Measurements from ENCODE around the gene RNU5B-1. TPM values are rescaled to one million over a fixed set of nuclear protein-coding genes. Genes with fewer than 3 reads are reported as not detected.

Gene RNU5B-1
- total RNA-seq, 4 donors from 2014 or later: not detected

GRCh38 chr15:65329288-65329983 is 25.0 kb downstream of the RNU5B-1 start:
- WGBS, 2 donors: 93 to 94% methylated on average over 21 of the region's 21 CpGs
- intact Hi-C loops (cut with DNase I; ENCODE audit: low total_unique reads): no loop called here
- DNase-seq (ENCODE audit: low spot score in 2 of 2): no peak
- H3K4me3 ChIP-seq (ENCODE audit: low read depth, poor library complexity, severe bottlenecking): no peak overlapping the region
- no peak for TF ChIP-seq POLR2A (IDR thresholded peaks at IDR 0.05)
- TF ChIP-seq, protein P1, sequence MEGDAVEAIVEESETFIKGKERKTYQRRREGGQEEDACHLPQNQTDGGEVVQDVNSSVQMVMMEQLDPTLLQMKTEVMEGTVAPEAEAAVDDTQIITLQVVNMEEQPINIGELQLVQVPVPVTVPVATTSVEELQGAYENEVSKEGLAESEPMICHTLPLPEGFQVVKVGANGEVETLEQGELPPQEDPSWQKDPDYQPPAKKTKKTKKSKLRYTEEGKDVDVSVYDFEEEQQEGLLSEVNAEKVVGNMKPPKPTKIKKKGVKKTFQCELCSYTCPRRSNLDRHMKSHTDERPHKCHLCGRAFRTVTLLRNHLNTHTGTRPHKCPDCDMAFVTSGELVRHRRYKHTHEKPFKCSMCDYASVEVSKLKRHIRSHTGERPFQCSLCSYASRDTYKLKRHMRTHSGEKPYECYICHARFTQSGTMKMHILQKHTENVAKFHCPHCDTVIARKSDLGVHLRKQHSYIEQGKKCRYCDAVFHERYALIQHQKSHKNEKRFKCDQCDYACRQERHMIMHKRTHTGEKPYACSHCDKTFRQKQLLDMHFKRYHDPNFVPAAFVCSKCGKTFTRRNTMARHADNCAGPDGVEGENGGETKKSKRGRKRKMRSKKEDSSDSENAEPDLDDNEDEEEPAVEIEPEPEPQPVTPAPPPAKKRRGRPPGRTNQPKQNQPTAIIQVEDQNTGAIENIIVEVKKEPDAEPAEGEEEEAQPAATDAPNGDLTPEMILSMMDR (IDR thresholded peaks at IDR 0.05): no peak

GRCh38 chr15:65329984-65330735 is 25.7 kb downstream of the RNU5B-1 start:
- DNase-seq (ENCODE audit: low spot score in 2 of 2): no peak
- no peak for TF ChIP-seq POLR2A (IDR thresholded peaks at IDR 0.05)
- no peak overlapping the region for H3K4me3 ChIP-seq (ENCODE audit: low read depth, poor library complexity, severe bottlenecking)
- 82 to 85% methylated on average over 18 of the region's 18 CpGs for WGBS, 2 donors
- intact Hi-C loops (cut with DNase I; ENCODE audit: low total_unique reads): no loop called here

DNA sequence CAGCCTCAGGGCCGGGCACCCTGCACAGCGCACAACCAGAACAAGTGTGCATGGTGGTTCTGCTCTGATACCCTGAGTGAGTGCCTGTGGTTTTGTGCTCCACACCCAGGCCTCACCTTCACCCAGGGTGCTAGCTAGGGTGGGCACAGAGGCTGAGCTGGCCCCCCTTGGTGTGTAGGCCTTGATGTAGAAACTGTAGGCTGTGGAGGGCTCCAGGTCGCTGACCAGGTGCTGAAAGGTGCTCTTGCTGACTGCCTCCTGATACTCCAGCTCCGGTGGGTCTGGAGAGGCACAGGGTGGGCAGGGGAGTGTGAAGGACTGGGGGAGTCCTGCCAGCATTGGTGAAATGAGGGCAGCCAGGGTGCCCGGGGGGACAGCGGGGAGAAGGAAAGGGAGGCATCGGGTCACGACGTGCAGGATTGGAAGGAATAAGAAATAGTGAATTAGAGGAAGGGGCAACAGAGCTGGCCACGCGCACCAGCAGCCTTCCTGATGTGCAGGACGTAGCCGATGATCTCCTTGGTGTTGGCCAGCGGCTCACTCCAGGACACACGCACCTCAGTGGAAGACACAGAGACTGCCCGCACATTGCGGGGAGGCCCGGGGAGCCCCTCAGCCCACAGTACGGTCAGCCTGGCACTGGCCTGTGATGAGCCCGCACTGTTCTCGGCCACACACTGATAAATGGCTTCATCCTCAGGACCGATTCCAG is 26.6 kb downstream of the RNU5B-1 start:
- no peak overlapping the region for H3K4me3 ChIP-seq (ENCODE audit: low read depth, poor library complexity, severe bottlenecking)
- 93 to 95% methylated on average over 19 to 21 of the region's 22 CpGs for WGBS, 2 donors
- intact Hi-C loops (cut with DNase I; ENCODE audit: low total_unique reads): no loop called here
- DNase-seq (ENCODE audit: low spot score in 2 of 2): no peak
- TF ChIP-seq, protein P1 (IDR thresholded peaks at IDR 0.05): no peak
- TF ChIP-seq POLR2A (IDR thresholded peaks at IDR 0.05): no peak

DNA sequence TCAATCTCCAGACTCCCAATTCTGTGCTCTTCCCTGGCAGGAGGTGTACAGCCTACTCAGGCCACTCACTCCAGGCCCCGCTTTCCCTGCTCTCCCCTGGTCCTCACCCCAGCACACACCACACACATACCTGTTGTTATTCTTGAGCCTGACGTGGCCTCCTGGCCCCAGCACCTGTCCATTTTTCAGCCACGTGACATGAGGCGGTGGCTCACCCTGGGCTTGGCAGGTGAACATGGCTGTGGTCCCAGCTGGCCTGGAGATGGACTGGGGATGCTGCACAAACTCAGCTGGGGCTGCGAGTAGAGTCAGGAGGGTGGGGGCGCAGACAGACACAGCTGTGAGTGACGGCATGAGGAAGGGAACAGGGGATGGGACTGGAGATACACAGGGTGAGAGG is 27.3 kb downstream of the RNU5B-1 start:
- TF ChIP-seq POLR2A (IDR thresholded peaks at IDR 0.05): no peak
- TF ChIP-seq, protein P1 (IDR thresholded peaks at IDR 0.05): no peak
- WGBS, 2 donors: 86% methylated on average over 6 of the region's 7 CpGs
- DNase-seq (ENCODE audit: low spot score in 2 of 2): no peak
- intact Hi-C loops (cut with DNase I; ENCODE audit: low total_unique reads): no loop called here
- no peak overlapping the region for H3K4me3 ChIP-seq (ENCODE audit: low read depth, poor library complexity, severe bottlenecking)

- TF ChIP-seq, protein P1 (IDR thresholded peaks at IDR 0.05): no peak
- TF ChIP-seq POLR2A (IDR thresholded peaks at IDR 0.05): no peak
- 81 to 83% methylated on average over 31 of the region's 31 CpGs for WGBS, 2 donors
- no peak overlapping the region for H3K4me3 ChIP-seq (ENCODE audit: low read depth, poor library complexity, severe bottlenecking)
- no peak for DNase-seq (ENCODE audit: low spot score in 2 of 2)
- intact Hi-C loops (cut with DNase I; ENCODE audit: low total_unique reads): no loop called here
These were observed 28.1 kb downstream of the RNU5B-1 start for GRCh38 chr15:65332391-65333147.

Measured in lower leg skin (tissue), 4 donors.